Left lobe of liver (tissue), 1 donor: ENCODE data around the gene SBK2. TPM values are rescaled to one million over a fixed set of nuclear protein-coding genes. Genes with fewer than 3 reads are reported as not detected.

ENCODE experiments used
- total RNA-seq: library from RNA; stranded (reverse); gene quantifications from one replicate; pipeline ENCODE4 v1.2.1, GENCODE V29; 2021
- donor health status: DM: no; HTN: yes; CAD: no.

Gene SBK2
- total RNA-seq, 1 donor from 2014 or later: not detected

Other genes starting within 250 kb of the SBK2 start
- gene TMEM150B, start 211.8 kb downstream of the SBK2 start, total RNA-seq: 1.2 TPM
- gene KMT5C, start 197.3 kb downstream of the SBK2 start, total RNA-seq: 4.5 TPM
- not detected for gene COX6B2, start 182.4 kb downstream of the SBK2 start, total RNA-seq
- not detected for gene GARIN5B, start 173.9 kb downstream of the SBK2 start, total RNA-seq
- not detected for gene IL11, start 166.7 kb downstream of the SBK2 start, total RNA-seq
- not detected for gene TMEM190, start 160.3 kb downstream of the SBK2 start, total RNA-seq
- 26.6 TPM for gene TMEM238, start 152.8 kb downstream of the SBK2 start, total RNA-seq
- gene RPL28, start 151.2 kb downstream of the SBK2 start, total RNA-seq: 515 TPM
- gene UBE2S, start 129.3 kb downstream of the SBK2 start, total RNA-seq: 5.6 TPM
- gene SHISA7, start 93.8 kb downstream of the SBK2 start, total RNA-seq: not detected
- 105 TPM for gene ISOC2, start 75.5 kb downstream of the SBK2 start, total RNA-seq
- gene C19orf85, start 72.4 kb downstream of the SBK2 start, total RNA-seq: not detected
- 5.3 TPM for gene ZNF628, start 60.5 kb downstream of the SBK2 start, total RNA-seq
- 4.6 TPM for gene NAT14, start 51.9 kb downstream of the SBK2 start, total RNA-seq
- gene SSC5D, start 48.7 kb downstream of the SBK2 start, total RNA-seq: 0.81 TPM
- not detected for gene SBK3, start 8.4 kb upstream of the SBK2 start, total RNA-seq
- 4.5 TPM for gene ZNF579, start 43.7 kb upstream of the SBK2 start, total RNA-seq
- 6.7 TPM for gene FIZ1, start 62.4 kb upstream of the SBK2 start, total RNA-seq
- 13.2 TPM for gene ZNF524, start 63.2 kb upstream of the SBK2 start, total RNA-seq
- 8.1 TPM for gene ZNF865, start 68.5 kb upstream of the SBK2 start, total RNA-seq
- 5.3 TPM for gene ZNF784, start 87.4 kb upstream of the SBK2 start, total RNA-seq
- 7.5 TPM for gene ZNF580, start 103.9 kb upstream of the SBK2 start, total RNA-seq
- gene ZNF581, start 106.5 kb upstream of the SBK2 start, total RNA-seq: 6.1 TPM
- gene CCDC106, start 111.1 kb upstream of the SBK2 start, total RNA-seq: 13.5 TPM
- gene U2AF2, start 117.9 kb upstream of the SBK2 start, total RNA-seq: 61.7 TPM
- 148 TPM for gene EPN1, start 138.1 kb upstream of the SBK2 start, total RNA-seq
- gene NLRP9, start 201.3 kb upstream of the SBK2 start, total RNA-seq: not detected
- 1.0 TPM for gene RFPL4A, start 222.0 kb upstream of the SBK2 start, total RNA-seq
- not detected for gene RFPL4AL1, start 232.0 kb upstream of the SBK2 start, total RNA-seq